Upper lobe of left lung (tissue), 6 donors: ENCODE data around the gene HPN. TPM values are rescaled to one million over a fixed set of nuclear protein-coding genes. Genes with fewer than 3 reads are reported as not detected.
"Not testable (repeated sequence)": the region's sequence is repeated elsewhere in the genome, so short reads cannot be mapped to it uniquely, and the experiment has no call there.

Source experiments
- ATAC-seq, 2 donors: fragments of 200-7000 bp; cut with Tn5 transposase; one replicate each; pipeline ENCODE4 v1.9.1; 2022; ENCODE audit warnings: mild to moderate bottlenecking in 2 of 2, moderate library complexity in 2 of 2; ENCODE audit not compliant: low FRiP score in 2 of 2
- DNase-seq, 2 donors: peaks; one replicate each; pipeline ENCODE4 v3.0.0-alpha.2; 2019 to 2020
- H3K27ac ChIP-seq, 4 donors: fragments of 200-600 bp; sonication (generic); one replicate each; pipeline ENCODE4 v1.5.1; 2016 to 2019
- H3K27me3 ChIP-seq, 4 donors: fragments of 200-600 bp; sonication (generic); one replicate each; pipeline ENCODE4 v1.5.1; 2017 to 2019
- H3K36me3 ChIP-seq, 4 donors: fragments of 200-600 bp; sonication (generic); one replicate each; pipeline ENCODE4 v1.5.1; 2016 to 2019
- H3K4me1 ChIP-seq, 4 donors: fragments of 200-600 bp; sonication (generic); one replicate each; pipeline ENCODE4 v1.5.1; 2018 to 2019
- H3K4me3 ChIP-seq, 4 donors: fragments of 200-600 bp; sonication (generic); one replicate each; pipeline ENCODE4 v1.5.1; 2017 to 2019; ENCODE audit warnings: mild to moderate bottlenecking in 2 of 4, moderate library complexity in 1 of 4
- H3K9me3 ChIP-seq, 4 donors: fragments of 200-600 bp; sonication (generic); one replicate each; pipeline ENCODE4 v1.5.1; 2018 to 2019
- CTCF ChIP-seq, 6 experiments: fragments of 450-650 bp in 4 of 6; fragments of 200-600 bp in 2 of 6; sonication (generic) in 2 of 6; IDR thresholded peaks; one replicate each; pipeline ENCODE4 v1.5.1; 2016 to 2019; ENCODE audit warnings: antibody characterized with exemption in 6 of 6
- EP300 ChIP-seq, 4 donors: sonication (generic); formaldehyde crosslinking; IDR thresholded peaks; one replicate each; pipeline ENCODE4 v1.5.1; 2017; ENCODE audit warnings: antibody characterized with exemption in 4 of 4, control low read depth in 2 of 4
- POLR2A ChIP-seq, 4 donors: fragments of 450-650 bp; IDR thresholded peaks; one replicate each; pipeline ENCODE4 v1.5.1; 2016 to 2017; ENCODE audit warnings: antibody characterized with exemption in 4 of 4, mild to moderate bottlenecking in 2 of 4
- POLR2AphosphoS5 ChIP-seq, 2 donors: sonication (generic); formaldehyde crosslinking; IDR thresholded peaks; one replicate each; pipeline ENCODE4 v1.5.1; 2017; ENCODE audit warnings: antibody characterized with exemption in 2 of 2
- WGBS, 2 donors: methylation state at CpG; one replicate each; pipeline ENCODE4 v1.1.5; 2017 to 2018; 5-methylcytosine and 5-hydroxymethylcytosine counted together
- total RNA-seq, 6 donors: library from RNA; depleted of rRNA in 4 of 6; stranded (reverse); fragments of >200 nt in 4 of 6; gene quantifications; one replicate each; pipeline versions ENCODE4 v1.1.0 to v1.2.1, GENCODE V29; 2016 to 2021
- donor health status: DM: no; HTN: no; CAD: no; lungs with moderate emphysema.
- donor health status: DM: no; HTN: yes; CAD: no; lungs with severe emphysema.

HPN gene
- total RNA-seq, 6 donors from 2014 or later: 15.9 to 54.5 (median 41.1) TPM

GRCh38 chr19:35006342-35006998 is 35.1 kb upstream of the HPN start:
- peaks cover 70 to 99% (median 89%) of the 10 kb centered on the region in 4 donors for H3K4me1 ChIP-seq
- peak in 2 of 4 donors; percentile 85 to 91 for TF ChIP-seq EP300 (IDR thresholded peaks at IDR 0.05)
- TF ChIP-seq POLR2A (IDR thresholded peaks at IDR 0.05): peak in 1 of 4 donors; percentile 25
- peak; percentile 72 to 82 for TF ChIP-seq POLR2AphosphoS5 (IDR thresholded peaks at IDR 0.05)
- no peak for TF ChIP-seq CTCF (IDR thresholded peaks at IDR 0.05)
- ATAC-seq (peak; percentile 47 to 92), DNase-seq (peak in 1 of 2 donors; percentile 80)
- WGBS, 2 donors: 53 to 65% methylated on average over 13 to 15 of the region's 15 CpGs
- H3K27me3 ChIP-seq: no peaks in the 10 kb centered on the region
- peaks cover 11 to 49% (median 25%) of the 10 kb centered on the region in 4 donors for H3K36me3 ChIP-seq
- no peaks in the 10 kb centered on the region for H3K9me3 ChIP-seq
- H3K4me3 ChIP-seq: no peak overlapping the region
- H3K27ac ChIP-seq: peak overlapping the region; percentile 79 to 99 (median 85)

- Histone ChIP-seq H3K4me3 (no peak overlapping the region), H3K9me3 (no peaks in the 10 kb centered on the region), H3K36me3 (peaks cover 11 to 53% (median 29%) of the 10 kb centered on the region in 4 donors), H3K27ac (peak overlapping the region; percentile 79 to 99 (median 85)), H3K27me3 (no peaks in the 10 kb centered on the region), H3K4me1 (peaks cover 67 to 99% (median 88%) of the 10 kb centered on the region in 4 donors)
- ATAC-seq (no peak), DNase-seq (no peak)
- TF ChIP-seq CTCF (IDR thresholded peaks at IDR 0.05) (no peak), POLR2AphosphoS5 (IDR thresholded peaks at IDR 0.05) (no peak), EP300 (IDR thresholded peaks at IDR 0.05) (no peak), POLR2A (IDR thresholded peaks at IDR 0.05) (no peak)
- 83 to 98% methylated on average over 5 of the region's 5 CpGs for WGBS, 2 donors
Observed at GRCh38 chr19:35006999-35007365, 34.5 kb upstream of the HPN start.

- Histone ChIP-seq H3K36me3 (peaks cover 11 to 53% (median 30%) of the 10 kb centered on the region in 4 donors), H3K4me1 (peaks cover 67 to 99% (median 87%) of the 10 kb centered on the region in 4 donors), H3K27ac (peak overlapping the region; percentile 79 to 99 (median 85))
- not testable (repeated sequence) for H3K9me3 ChIP-seq, H3K4me3 ChIP-seq, DNase-seq, H3K27me3 ChIP-seq, ATAC-seq
- WGBS, 2 donors: 93 to 95% methylated on average over 8 of the region's 8 CpGs
Observed at GRCh38 chr19:35007427-35007826, 34.1 kb upstream of the HPN start.

DNA sequence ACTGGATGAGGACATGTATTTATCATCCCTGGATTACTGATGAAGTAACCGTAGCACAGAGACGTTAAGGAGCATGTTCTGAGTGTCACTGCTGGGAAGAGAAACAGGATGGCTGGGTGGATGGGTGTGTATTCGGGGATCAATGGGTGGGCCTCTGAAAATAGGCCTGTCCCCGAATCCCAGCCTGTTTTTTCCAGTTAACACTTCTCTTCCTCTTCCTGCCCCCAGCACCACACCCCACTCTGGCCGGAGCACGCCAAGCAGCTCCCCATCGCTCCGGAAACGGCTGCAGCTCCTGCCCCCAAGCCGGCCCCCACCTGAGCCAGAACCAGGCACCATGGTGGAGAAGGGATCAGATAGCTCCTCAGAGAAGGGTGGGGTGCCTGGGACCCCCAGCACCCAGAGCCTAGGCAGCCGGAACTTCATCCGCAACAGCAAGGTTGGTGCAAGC is 32.6 kb upstream of the HPN start:
- TF ChIP-seq POLR2AphosphoS5 (IDR thresholded peaks at IDR 0.05) (peak; percentile 79 to 90), EP300 (IDR thresholded peaks at IDR 0.05) (peak in 3 of 4 donors; percentile 91 to 95 (median 94)), POLR2A (IDR thresholded peaks at IDR 0.05) (no peak), CTCF (IDR thresholded peaks at IDR 0.05) (no peak)
- H3K27ac ChIP-seq: peak overlapping the region; percentile 70 to 99 (median 85)
- no peaks in the 10 kb centered on the region for H3K27me3 ChIP-seq
- ATAC-seq (no peak), DNase-seq (no peak)
- 66 to 69% methylated on average over 12 of the region's 12 CpGs for WGBS, 2 donors
- no peak overlapping the region for H3K4me3 ChIP-seq
- H3K36me3 ChIP-seq: peaks cover 11 to 57% (median 34%) of the 10 kb centered on the region in 4 donors
- H3K9me3 ChIP-seq: no peaks in the 10 kb centered on the region
- H3K4me1 ChIP-seq: peaks cover 67 to 99% (median 88%) of the 10 kb centered on the region in 4 donors

GRCh38 chr19:35009424-35010415 is 31.8 kb upstream of the HPN start:
- WGBS, 2 donors: 84% methylated on average over 18 to 36 of the region's 36 CpGs
- H3K4me1 ChIP-seq: peaks cover 63 to 94% (median 85%) of the 10 kb centered on the region in 4 donors
- H3K36me3 ChIP-seq: peaks cover 11 to 65% (median 41%) of the 10 kb centered on the region in 4 donors

More at GRCh38 chr19:35009424-35010415, 31.8 kb upstream of the HPN start:
- no peak overlapping the region for H3K4me3 ChIP-seq
- TF ChIP-seq CTCF (IDR thresholded peaks at IDR 0.05): no peak
- TF ChIP-seq POLR2A (IDR thresholded peaks at IDR 0.05): no peak
- no peak for TF ChIP-seq POLR2AphosphoS5 (IDR thresholded peaks at IDR 0.05)
- TF ChIP-seq EP300 (IDR thresholded peaks at IDR 0.05): no peak
- H3K27me3 ChIP-seq: no peaks in the 10 kb centered on the region
- peak overlapping the region; percentile 55 to 99 (median 85) for H3K27ac ChIP-seq
- ATAC-seq (no peak), DNase-seq (peak in 1 of 2 donors; percentile 76)
- no peaks in the 10 kb centered on the region for H3K9me3 ChIP-seq
